EH (cell line): Measurements from ENCODE around the gene SOST.

Source experiments
- DNase-seq: peaks from one replicate; pipeline ENCODE4 v3.0.0-alpha.2; 2015; ENCODE audit warnings: low read depth

The SOST gene

GRCh38 chr17:43741636-43742035, 17.0 kb downstream of the SOST start:
- no peak for DNase-seq

DNA sequence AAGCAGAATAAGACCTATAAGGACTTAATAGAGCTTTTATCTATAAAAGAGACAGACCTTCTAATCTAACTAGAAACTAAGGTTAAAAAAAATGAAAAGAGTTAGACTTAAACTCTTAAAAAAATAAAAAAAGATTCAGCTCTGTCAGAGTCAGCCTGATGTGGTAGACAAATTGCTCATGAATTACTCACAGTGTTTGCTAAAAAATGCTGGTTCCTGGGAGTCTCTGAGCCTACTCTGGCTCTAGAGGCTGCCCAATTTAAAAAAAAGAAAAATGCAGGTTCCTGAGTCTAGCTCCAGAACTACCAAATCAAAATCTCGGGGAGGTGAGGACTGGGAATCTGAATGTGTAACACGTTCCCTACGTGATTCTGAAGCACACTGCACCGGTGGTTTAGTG, 18.1 kb downstream of the SOST start:
- peak; percentile 81 for DNase-seq

DNA sequence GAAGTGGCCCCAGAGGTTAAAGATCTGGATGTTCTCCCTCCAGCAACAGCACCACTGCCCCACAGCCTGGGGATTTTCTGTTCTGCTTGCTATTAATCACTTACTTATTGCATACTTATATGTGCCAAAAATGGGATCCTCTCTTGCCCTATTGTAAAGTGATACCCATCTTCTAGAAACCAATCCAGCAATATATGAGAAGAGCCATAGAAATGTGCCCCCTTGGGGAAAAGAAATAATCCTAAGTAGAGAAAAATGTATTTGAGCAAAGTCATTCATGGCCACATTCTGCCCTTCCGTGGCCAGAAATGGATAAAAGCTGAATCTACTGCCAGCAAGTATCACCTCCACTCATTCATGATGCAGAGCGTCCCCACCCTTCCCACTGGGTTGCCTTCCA, 20.9 kb downstream of the SOST start:
- DNase-seq = no peak

DNA sequence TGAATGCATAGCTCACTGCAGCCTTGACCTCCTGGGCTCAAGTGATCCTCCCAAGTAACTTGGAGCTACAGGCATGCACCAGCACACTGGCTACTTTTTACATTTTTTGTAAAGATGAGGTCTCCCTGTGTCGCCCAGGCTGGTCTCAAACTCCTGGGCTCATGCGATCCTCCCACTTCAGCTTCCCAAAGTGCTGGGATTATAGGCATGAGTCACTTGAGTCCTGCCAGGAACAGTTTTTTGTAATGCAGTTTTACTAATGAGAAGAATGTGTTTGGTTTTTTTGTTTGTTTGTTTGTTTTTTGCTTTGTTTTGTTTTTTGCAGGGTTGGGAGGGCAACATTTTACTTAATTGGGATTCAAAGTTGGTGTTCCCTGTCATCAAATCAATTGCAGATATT, 22.2 kb downstream of the SOST start:
- DNase-seq = peak; percentile 44

GRCh38 chr17:43734376-43734775, 24.2 kb downstream of the SOST start:
- peak; percentile 75 for DNase-seq

DNA sequence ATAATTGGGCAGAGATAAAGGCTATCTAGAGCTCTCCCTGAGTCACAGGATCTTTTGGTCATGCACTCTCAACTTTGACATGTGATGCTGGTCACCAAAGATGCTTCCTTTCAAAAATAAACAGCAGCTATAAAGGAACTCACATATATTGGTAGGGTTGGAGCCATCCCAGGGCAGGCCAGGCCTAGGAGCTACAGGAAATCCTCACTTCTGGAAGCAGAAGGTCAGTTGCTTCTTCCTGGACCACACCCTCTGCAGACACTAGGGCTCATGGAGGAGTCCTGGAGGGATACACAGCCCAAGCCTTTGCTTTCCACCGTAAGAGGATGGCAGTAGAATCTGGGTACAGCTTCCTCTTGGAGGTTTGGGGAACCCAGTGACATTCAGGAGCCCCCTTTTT, 24.6 kb downstream of the SOST start:
- no peak for DNase-seq

DNA sequence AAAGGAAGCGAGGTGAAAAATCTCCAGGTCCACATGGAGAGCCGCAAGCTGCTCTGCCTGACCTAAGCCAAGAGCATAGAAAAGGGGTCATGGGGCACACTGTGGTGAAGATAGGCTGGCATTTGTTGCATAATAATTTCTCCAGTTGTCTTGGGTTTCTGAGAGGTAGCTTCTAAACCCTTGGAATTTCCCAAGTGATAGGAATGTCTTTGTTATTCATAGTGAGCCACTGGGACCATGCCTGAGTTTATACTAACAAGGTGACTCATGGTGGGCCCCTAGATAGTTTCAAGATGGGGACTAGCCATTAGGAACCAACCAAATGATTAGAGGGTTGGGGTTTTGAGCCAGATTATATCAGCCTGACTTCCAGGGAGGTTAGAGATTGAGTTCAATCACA, 25.6 kb downstream of the SOST start:
- DNase-seq = peak; percentile 85

DNA sequence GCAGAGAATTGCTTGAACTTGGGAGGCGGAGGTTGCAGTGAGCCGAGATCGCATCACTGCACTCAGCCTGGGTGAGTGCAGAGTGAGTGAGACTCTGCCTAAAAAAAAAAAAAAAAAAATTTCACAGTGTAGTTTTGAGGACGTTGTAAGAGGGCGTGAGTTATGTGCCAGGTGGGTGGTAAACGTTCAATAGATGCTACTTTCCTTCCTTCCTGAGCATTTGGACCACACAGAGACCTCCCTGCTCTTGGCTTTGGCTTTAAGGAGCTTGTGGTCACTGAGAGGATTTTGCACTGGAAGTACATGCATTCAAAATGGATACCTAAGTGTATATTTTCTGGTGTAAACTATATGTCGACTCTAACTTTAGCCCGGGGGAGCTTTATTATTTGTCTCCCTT, 30.5 kb downstream of the SOST start:
- no peak for DNase-seq

GRCh38 chr17:43723697-43724359, 34.8 kb downstream of the SOST start:
- DNase-seq = peak; percentile 90

DNA sequence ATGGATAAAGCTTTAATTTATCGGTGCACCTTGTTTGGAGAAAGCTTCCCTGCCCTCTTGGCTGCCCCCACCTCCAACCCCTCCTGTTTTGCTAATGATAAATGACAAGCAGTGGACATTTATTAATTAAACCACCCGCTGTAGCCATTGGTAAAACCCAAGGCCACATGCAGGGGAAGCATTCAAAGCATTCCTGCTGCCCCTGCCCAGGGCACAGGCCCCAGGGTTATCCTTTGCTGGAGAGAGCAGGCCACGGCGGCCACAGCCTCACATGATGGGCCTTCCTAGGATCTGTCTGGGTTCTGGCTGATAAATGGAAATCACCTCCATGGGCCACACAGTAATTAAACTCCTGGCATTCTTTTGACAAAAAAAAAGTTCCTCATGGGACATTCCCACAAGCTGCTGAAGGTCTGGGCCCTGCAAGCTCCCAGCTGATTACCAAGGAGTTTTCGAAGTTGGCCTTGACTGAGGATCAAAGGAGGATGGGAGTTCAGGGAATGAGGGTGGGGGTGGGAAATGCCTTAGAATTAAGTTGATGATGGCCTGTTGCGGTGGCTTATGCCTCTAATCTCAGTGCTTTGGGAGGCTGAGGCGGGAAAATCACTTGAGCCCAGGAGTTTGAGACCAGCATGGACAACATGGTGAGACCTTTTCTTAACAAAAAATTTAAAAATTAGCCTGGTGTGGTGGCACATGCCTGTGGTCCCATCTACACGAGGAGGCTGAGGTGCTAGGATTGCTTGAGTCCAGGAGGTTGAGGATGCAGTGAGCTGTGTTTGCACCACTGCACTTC, 35.5 kb downstream of the SOST start:
- no peak for DNase-seq

DNA sequence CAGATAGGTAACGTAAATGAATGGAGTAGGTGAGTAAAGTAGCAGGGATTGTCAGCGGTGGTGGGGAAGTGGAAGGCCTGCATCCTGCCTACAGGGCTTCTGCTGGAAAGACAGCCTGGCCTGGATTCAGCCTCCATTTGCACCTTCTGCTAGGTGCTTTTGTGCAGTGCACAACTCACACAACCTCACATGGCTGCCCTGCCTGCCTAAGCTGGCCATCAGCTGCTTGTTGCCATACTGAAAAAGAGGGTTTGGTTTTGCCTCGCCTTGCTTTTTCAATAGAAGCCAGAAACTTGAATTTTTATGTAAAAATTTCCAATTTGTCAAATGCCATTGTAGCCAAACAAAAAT, 36.3 kb downstream of the SOST start:
- DNase-seq = no peak

- peak; percentile 67 for DNase-seq
These were observed 36.9 kb downstream of the SOST start for GRCh38 chr17:43721537-43722268.

- DNase-seq = peak; percentile 71
These were observed 38.1 kb downstream of the SOST start for GRCh38 chr17:43720311-43721060.

DNA sequence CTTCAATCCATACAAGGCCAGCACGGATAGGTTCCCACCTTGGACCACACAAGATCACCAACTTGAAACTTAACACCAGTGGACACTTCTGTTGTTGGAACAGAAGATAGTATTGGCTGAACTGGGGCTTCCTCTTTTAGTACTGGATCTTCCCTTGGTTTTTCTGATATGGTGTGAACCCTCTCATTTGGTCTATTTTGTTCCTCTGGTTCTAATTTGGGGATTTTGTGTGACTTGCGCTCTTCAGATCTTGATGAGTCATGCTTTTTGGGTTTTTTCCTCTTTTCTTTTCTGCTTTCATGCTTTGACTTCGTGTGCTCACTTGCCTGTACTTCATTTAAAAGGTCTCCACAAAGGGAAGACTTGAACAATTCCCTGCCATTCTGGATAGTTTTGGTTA, 39.0 kb downstream of the SOST start:
- DNase-seq = no peak

DNA sequence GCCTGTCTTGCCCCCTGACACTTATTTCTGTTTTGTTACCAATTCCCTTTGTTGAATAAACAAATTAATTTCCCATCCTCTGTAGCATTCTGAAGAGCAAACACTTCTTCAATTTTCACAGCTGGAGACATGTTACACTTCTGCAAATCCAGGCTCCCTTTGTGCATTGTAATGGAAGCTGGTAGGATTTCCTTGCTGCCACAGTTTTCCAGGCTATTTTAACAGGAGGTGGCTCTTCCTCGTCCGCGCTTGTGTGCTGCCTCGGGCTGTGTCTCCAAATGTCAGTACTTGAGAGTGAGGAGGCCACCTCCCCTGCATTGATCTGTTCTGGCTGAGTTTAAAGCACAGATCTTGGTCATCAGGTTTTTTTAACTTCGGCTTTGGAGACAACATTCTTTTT, 40.0 kb downstream of the SOST start:
- DNase-seq = no peak

GRCh38 chr17:43717913-43718312, 40.7 kb downstream of the SOST start:
- no peak for DNase-seq

DNA sequence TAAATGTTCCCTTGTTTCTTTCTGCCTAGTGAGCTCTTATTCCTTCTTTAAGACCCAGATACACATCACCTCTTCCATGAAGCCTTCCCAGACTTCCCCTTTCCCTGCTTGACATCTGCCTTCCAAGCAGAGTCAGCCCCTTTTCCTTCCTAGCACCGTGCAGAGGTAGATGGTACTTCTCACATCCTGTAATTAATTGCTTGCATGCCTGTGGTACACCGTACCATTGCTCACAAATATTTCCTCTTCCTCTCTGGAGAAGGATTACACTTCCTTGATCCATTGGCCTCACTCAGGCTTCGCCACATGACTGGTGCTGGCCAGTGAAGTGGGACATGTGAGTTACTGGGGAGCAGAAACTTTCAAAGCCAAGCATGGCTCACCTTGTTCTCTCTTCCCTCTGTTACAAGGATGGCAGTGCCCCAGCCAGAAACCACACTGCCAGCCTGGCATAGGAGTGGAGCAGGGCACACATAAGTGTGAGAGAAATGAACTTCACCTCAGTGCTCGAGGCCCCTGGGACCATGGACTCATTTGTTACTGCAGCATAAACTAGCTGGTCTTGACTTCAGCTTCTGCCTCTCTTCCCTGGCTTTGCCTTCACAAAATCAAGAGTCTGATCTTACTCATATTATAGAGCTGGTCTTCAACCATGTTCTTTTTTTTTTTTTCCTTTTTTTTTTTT, 44.0 kb downstream of the SOST start:
- DNase-seq = peak; percentile 65

DNA sequence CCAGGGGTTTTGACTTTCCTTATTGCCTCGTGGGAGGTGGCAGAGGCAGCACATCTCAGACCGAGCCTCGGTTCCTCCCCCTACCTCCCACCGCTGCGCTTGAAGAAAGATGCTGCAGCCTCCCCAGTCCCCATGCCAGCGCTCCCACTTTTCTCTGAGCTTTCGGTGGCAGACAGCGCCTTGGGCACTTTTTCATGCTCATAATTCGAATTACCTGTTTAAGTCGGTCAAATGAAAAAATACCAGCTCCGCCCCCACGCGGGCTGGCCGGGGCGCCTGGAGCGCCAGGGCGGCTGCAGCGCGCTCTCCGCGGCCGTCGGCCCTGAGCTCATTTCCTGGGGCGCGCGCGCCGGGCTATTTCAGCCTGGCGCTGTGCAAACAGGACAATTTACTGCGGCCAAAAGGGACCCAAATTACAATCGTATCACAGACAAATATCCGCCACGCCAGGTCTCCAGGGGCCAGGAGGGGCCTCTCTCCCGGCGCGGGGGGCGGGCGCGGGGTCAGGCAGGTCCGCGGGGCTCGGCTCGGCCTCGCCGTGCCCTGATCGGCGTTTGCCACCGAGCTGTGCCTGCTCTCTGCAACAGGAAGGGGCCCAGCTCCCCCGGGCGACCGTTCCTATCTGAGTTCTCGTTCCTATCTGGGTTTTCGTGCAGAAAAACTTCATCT, 45.0 kb downstream of the SOST start:
- peak; percentile 41 for DNase-seq

- DNase-seq = no peak
These were observed 46.2 kb downstream of the SOST start for GRCh38 chr17:43712397-43712796.

DNA sequence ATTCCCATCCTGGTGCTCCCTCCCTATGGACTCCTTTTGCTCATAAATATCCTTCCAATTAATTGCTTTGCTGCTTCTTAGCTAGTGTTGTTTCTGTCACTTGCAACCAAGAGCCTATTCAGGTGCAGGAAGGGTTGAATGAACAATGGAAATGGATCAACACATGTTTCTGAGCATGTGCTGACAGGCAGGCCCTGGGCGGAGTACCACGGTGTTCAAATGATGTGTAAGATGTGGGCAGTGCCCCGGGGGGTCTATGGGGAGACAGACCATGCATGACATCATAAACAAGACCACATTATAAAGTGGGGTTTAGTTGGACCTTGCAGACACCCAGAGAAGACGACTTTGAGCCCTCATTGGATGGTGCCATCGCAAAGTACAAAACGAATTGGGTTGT, 48.5 kb downstream of the SOST start:
- DNase-seq = no peak

DNA sequence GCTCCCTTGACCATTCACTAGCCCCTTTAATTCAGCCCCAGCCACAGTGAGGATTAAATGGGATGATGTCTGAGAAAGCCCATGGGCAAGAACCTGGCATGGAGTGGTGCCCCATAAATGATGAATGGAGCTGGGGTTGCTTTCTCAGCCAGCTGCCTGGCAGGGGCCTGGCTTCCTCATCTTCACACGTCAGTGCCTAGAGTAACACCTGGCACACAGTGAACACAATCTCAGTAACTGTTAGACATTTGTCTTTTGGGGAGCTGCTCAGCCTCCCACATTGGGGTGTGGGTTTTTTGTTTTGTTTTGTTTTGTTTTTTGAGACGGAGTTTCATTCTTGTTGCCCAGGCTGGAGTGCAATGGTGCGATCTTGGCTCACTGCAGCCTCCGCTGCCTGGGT, 49.4 kb downstream of the SOST start:
- no peak for DNase-seq
